Measurements from ENCODE around the gene NPLOC4. TPM values are rescaled to one million over a fixed set of nuclear protein-coding genes. Genes with fewer than 3 reads are reported as not detected.

The NPLOC4 gene
- total and polyA plus RNA-seq, 2 donors (not counting 1 experiment from before 2014, with no cell fraction given): 51.0 to 62.5 TPM

DNA sequence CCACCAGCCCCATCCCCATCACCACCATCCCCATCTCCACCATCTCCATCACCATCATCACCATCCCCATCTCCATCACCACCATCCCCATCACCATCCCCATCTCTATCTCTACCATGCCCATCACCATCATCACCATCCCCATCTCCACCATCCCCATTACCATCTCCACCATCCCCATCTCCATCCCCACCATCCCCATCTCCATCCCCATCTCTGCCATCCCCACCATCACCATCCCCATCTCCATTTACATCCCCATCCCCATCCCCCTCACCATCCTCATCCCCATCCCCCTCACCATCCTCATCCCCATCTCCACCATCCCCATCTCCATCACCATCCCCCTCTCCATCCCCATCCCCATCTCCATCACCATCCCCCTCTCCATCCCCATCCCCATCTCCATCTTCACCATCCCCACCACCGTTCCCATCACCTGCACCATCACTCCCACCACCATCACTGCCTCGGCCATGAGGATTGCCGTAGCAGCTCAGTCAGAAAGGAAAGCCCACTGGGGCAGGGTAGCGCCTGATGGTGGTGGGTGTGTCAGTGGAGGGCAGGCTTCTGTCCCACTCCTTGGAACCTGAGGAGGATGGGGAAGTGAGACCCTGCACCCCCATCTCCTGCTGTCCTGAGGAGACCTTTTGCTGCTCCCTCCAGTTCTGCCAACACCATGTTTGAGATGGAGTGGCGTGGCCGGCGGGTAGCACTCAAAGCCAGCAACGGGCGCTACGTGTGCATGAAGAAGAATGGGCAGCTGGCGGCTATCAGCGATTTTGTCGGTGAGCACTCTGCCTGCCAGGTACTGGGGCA lies 101.2 kb downstream of the NPLOC4 start:
- TF ChIP-seq EZH2 (IDR thresholded peaks at IDR 0.05; ENCODE audit: low read length, missing control alignments): no peak
- TF ChIP-seq, protein P1, sequence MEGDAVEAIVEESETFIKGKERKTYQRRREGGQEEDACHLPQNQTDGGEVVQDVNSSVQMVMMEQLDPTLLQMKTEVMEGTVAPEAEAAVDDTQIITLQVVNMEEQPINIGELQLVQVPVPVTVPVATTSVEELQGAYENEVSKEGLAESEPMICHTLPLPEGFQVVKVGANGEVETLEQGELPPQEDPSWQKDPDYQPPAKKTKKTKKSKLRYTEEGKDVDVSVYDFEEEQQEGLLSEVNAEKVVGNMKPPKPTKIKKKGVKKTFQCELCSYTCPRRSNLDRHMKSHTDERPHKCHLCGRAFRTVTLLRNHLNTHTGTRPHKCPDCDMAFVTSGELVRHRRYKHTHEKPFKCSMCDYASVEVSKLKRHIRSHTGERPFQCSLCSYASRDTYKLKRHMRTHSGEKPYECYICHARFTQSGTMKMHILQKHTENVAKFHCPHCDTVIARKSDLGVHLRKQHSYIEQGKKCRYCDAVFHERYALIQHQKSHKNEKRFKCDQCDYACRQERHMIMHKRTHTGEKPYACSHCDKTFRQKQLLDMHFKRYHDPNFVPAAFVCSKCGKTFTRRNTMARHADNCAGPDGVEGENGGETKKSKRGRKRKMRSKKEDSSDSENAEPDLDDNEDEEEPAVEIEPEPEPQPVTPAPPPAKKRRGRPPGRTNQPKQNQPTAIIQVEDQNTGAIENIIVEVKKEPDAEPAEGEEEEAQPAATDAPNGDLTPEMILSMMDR (conservative IDR thresholded peaks at IDR 0.05 in 1 of 2, IDR thresholded peaks at IDR 0.05 in 1 of 2; ENCODE audit: low read depth in 1 of 2, low read length in 2 of 2): no peak
- Histone ChIP-seq H3K4me2 (ENCODE audit: extremely low read depth, insufficient read depth, low read length) (no peak overlapping the region), H3K36me3 (ENCODE audit: control insufficient read depth, insufficient read depth, low read length) (peaks cover 4% of the 10 kb centered on the region), H3K4me3 (replicated peaks in 1 of 4; ENCODE audit: control extremely low read depth in 1 of 4, insufficient read depth in 1 of 4, low read depth in 3 of 4, low read length in 4 of 4) (no peak overlapping the region), H3K27me3 (ENCODE audit: control insufficient read depth, insufficient read depth, low read length) (peaks cover 11% of the 10 kb centered on the region), H3K79me2 (ENCODE audit: control insufficient read depth, insufficient read depth, low read length) (no peaks in the 10 kb centered on the region), H3K27ac (ENCODE audit: insufficient read depth, low read length) (no peak overlapping the region), H3K4me1 (ENCODE audit: control insufficient read depth, extremely low read depth, insufficient read depth, low read length) (no peaks in the 10 kb centered on the region), H4K20me1 (ENCODE audit: control insufficient read depth, extremely low read depth, insufficient read depth, low read length) (no peaks in the 10 kb centered on the region), H3K9me3 (ENCODE audit: control insufficient read depth, insufficient read depth, low read depth, low read length) (no peaks in the 10 kb centered on the region), H3K9ac (ENCODE audit: insufficient read depth, low read length) (no peak overlapping the region), H2AFZ (ENCODE audit: low read length) (no peak overlapping the region)
- no peak for DNase-seq (ENCODE audit: low read depth in 2 of 2)

DNA sequence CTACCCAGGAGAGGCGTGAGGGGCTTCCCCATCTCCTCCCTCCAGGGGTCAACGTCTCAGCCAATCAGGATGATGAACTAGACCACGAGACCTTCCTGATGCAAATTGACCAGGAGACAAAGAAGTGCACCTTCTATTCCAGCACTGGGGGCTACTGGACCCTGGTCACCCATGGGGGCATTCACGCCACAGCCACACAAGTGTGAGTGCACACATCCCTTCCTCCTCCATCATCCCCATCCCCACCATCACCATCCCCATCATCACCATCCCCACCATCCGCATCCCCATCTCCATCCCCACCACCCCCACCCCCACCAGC lies 101.9 kb downstream of the NPLOC4 start:
- Histone ChIP-seq H2AFZ (ENCODE audit: low read length) (no peak overlapping the region), H3K79me2 (ENCODE audit: control insufficient read depth, insufficient read depth, low read length) (no peaks in the 10 kb centered on the region), H3K27me3 (ENCODE audit: control insufficient read depth, insufficient read depth, low read length) (peaks cover 11% of the 10 kb centered on the region), H3K4me1 (ENCODE audit: control insufficient read depth, extremely low read depth, insufficient read depth, low read length) (no peaks in the 10 kb centered on the region), H3K4me2 (ENCODE audit: extremely low read depth, insufficient read depth, low read length) (no peak overlapping the region), H3K4me3 (replicated peaks in 1 of 4; ENCODE audit: control extremely low read depth in 1 of 4, insufficient read depth in 1 of 4, low read depth in 3 of 4, low read length in 4 of 4) (no peak overlapping the region), H3K9ac (ENCODE audit: insufficient read depth, low read length) (no peak overlapping the region), H3K9me3 (ENCODE audit: control insufficient read depth, insufficient read depth, low read depth, low read length) (no peaks in the 10 kb centered on the region), H4K20me1 (ENCODE audit: control insufficient read depth, extremely low read depth, insufficient read depth, low read length) (no peaks in the 10 kb centered on the region), H3K36me3 (ENCODE audit: control insufficient read depth, insufficient read depth, low read length) (peaks cover 2% of the 10 kb centered on the region), H3K27ac (ENCODE audit: insufficient read depth, low read length) (no peak overlapping the region)
- no peak for DNase-seq (ENCODE audit: low read depth in 2 of 2)
- TF ChIP-seq, protein P1 (conservative IDR thresholded peaks at IDR 0.05 in 1 of 2, IDR thresholded peaks at IDR 0.05 in 1 of 2; ENCODE audit: low read depth in 1 of 2, low read length in 2 of 2): no peak
- TF ChIP-seq EZH2 (IDR thresholded peaks at IDR 0.05; ENCODE audit: low read length, missing control alignments): no peak

DNA sequence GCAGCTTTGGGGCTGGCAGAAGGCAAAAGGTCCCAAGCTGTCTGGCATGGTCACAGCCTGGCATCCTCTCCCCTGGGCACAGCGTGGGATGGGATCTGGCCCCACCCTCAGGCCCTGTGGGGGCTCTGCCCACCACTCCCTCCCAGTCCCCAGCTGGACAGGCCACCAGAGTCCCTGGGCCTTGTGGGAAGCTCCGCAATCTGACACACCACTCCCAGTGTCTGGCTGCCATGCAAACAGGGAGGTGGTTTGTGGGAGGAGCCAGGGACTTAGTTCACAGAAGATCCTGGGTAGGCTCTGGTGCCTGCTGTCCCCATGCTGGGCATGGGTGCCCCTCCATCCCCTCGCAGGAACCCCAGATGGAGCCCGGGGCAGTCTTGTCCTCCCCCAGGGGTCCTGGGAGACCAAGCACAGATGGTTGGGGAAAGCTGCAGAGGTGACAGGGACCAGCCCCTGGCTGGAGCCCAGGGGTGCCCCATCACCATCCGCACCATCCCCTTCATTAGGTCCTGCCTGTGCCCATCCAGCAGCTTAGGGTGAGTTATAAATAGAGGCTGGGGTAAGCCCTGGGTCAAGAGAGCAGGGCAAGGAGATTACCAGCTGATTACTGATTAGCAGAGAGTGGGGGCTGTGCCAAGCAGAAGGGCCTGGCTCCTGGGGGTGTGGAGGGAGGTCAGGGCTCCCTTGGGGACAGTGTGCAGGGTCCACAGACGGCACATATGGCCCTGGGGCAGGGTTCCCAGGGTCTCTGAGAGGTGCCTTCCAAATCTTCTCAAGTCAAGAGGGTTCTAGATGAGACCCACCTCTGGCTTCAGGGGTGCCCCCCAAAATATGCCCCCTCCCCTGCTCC lies 102.5 kb downstream of the NPLOC4 start:
- no peaks in the 10 kb centered on the region for H4K20me1 ChIP-seq (ENCODE audit: control insufficient read depth, extremely low read depth, insufficient read depth, low read length)
- no peak overlapping the region for H3K27ac ChIP-seq (ENCODE audit: insufficient read depth, low read length)
- H3K27me3 ChIP-seq (ENCODE audit: control insufficient read depth, insufficient read depth, low read length): peaks cover 11% of the 10 kb centered on the region
- H3K79me2 ChIP-seq (ENCODE audit: control insufficient read depth, insufficient read depth, low read length): no peaks in the 10 kb centered on the region
- H3K4me3 ChIP-seq (replicated peaks in 1 of 4; ENCODE audit: control extremely low read depth in 1 of 4, insufficient read depth in 1 of 4, low read depth in 3 of 4, low read length in 4 of 4): no peak overlapping the region
- no peak overlapping the region for H3K4me2 ChIP-seq (ENCODE audit: extremely low read depth, insufficient read depth, low read length)
- no peak for DNase-seq (ENCODE audit: low read depth in 2 of 2)
- H2AFZ ChIP-seq (ENCODE audit: low read length): no peak overlapping the region
- no peak overlapping the region for H3K9ac ChIP-seq (ENCODE audit: insufficient read depth, low read length)
- H3K9me3 ChIP-seq (ENCODE audit: control insufficient read depth, insufficient read depth, low read depth, low read length): no peaks in the 10 kb centered on the region
- no peak for TF ChIP-seq EZH2 (IDR thresholded peaks at IDR 0.05; ENCODE audit: low read length, missing control alignments)
- TF ChIP-seq, protein P1 (conservative IDR thresholded peaks at IDR 0.05 in 1 of 2, IDR thresholded peaks at IDR 0.05 in 1 of 2; ENCODE audit: low read depth in 1 of 2, low read length in 2 of 2): no peak
- no peaks in the 10 kb centered on the region for H3K4me1 ChIP-seq (ENCODE audit: control insufficient read depth, extremely low read depth, insufficient read depth, low read length)
- peaks cover 2% of the 10 kb centered on the region for H3K36me3 ChIP-seq (ENCODE audit: control insufficient read depth, insufficient read depth, low read length)

Data from fibroblast of lung (primary cell).